ENCODE data around the gene CTF1. TPM values are rescaled to one million over a fixed set of nuclear protein-coding genes. Genes with fewer than 3 reads are reported as not detected.
A peak's percentile ranks its signal among the peaks of the same experiment; 100 is the strongest.
"Not testable (repeated sequence)": the region's sequence is repeated elsewhere in the genome, so short reads cannot be mapped to it uniquely, and the experiment has no call there.

Gene CTF1
- total RNA-seq, 1 donor from 2014 or later = 1.7 TPM

DNA sequence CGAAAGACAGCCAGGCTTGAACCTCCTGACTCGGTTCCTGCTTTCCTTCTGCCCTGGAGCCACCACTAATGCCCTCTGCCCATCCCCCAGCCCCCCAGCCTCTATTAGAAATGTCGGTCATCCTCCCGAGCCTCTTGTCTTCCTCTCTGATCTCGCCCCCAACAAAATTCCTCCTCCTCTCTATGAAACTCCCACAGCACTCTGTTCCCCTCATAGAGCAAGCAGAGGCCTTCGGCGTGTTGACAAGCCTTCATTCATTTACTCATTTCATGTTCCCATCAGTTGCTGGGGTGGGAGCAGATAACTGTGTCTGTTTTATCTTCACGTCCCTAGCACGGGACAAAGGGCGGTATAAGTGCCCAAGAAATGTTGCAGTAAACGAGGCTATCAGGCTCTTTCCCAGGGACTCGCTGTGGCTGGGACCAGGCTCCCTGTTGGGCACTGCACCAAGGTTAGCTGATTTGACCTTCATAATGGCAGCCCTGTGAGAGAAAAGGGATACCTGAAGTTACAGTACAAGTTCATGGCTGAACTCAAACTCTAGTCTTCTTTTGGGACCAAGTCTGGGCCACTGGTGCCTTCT is 34.7 kb downstream of the CTF1 start:
- no peak overlapping the region for H3K4me3 Mint-ChIP-seq (ENCODE audit: unreplicated experiment)

DNA sequence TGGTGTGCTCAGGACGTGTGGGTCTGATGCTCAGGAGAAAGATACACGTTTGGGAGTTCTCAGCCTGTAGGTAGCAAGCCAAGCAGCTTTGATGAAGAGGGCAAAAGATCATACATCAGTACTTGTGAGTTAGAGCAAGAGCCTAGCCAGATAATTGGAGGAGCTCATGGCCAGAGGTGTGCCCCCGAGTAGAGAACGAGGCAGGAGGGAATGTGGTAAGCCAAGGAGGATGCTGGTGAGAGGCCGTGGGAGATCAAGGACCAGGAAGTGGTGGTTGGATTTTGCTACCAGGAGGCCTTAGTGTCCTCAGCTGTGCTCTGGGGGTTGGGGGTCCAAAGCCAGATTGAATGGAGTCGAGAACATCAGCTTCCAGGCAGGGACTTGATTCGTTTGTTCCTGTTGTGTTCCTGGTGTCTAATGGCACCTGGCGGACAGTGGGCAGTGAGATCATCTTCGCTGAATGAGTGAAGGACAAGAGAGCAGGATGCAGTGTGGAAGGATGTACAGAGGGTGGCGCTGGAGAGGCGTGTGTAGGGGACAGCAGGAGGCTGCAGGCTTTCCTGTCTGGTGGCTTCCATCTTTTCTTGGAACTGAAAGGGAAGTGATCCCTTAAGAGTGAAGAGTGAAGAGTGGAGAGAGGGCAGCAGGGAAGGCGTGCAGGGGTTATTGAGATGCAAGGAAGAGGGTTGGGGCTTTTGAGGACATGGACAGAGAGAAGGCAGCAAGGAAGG is 38.6 kb downstream of the CTF1 start:
- peak; percentile 76 for DNase-seq
- H3K27me3 Mint-ChIP-seq (ENCODE audit: unreplicated experiment) = peaks cover 8% of the 10 kb centered on the region

More for the DNA sequence above, 34.7 kb downstream of the CTF1 start:
- TF ChIP-seq, protein P1, sequence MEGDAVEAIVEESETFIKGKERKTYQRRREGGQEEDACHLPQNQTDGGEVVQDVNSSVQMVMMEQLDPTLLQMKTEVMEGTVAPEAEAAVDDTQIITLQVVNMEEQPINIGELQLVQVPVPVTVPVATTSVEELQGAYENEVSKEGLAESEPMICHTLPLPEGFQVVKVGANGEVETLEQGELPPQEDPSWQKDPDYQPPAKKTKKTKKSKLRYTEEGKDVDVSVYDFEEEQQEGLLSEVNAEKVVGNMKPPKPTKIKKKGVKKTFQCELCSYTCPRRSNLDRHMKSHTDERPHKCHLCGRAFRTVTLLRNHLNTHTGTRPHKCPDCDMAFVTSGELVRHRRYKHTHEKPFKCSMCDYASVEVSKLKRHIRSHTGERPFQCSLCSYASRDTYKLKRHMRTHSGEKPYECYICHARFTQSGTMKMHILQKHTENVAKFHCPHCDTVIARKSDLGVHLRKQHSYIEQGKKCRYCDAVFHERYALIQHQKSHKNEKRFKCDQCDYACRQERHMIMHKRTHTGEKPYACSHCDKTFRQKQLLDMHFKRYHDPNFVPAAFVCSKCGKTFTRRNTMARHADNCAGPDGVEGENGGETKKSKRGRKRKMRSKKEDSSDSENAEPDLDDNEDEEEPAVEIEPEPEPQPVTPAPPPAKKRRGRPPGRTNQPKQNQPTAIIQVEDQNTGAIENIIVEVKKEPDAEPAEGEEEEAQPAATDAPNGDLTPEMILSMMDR (IDR thresholded peaks at IDR 0.05; ENCODE audit: partially characterized antibody, unreplicated experiment) = no peak
- peaks cover 7% of the 10 kb centered on the region for H3K9me3 Mint-ChIP-seq (ENCODE audit: unreplicated experiment)
- peaks cover 10% of the 10 kb centered on the region for H3K27me3 Mint-ChIP-seq (ENCODE audit: unreplicated experiment)
- no peak for DNase-seq
- peaks cover 6% of the 10 kb centered on the region for H3K36me3 Mint-ChIP-seq (ENCODE audit: unreplicated experiment)
- H3K27ac Mint-ChIP-seq (ENCODE audit: unreplicated experiment) = no peak overlapping the region
- H3K4me1 Mint-ChIP-seq (ENCODE audit: low read depth, unreplicated experiment) = peaks cover 7% of the 10 kb centered on the region

DNA sequence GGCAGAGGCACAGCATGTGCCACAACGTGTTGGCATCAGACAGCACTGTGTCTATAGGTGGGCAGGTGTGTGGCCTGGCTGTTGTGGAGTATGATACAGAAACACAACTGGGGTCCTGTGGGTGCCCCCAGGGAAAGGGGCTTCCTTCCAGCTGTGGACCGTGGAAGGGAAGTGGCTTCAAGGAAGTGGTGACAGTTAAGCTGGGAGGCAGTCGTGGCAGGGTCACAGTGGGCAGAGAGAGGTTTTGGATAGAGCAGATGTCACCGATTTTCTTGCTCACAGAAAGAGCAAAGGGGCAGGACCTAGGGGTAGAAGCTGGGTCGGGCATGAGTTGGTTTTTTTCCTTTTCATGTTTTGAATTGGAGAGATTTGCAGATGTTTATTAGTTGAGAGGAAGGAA is 41.3 kb downstream of the CTF1 start:
- TF ChIP-seq, protein P1 (IDR thresholded peaks at IDR 0.05; ENCODE audit: partially characterized antibody, unreplicated experiment) = no peak
- peaks cover 11% of the 10 kb centered on the region for H3K36me3 Mint-ChIP-seq (ENCODE audit: unreplicated experiment)
- H3K9me3 Mint-ChIP-seq (ENCODE audit: unreplicated experiment) = peaks cover 14% of the 10 kb centered on the region
- DNase-seq = no peak
- H3K27ac Mint-ChIP-seq (ENCODE audit: unreplicated experiment) = no peak overlapping the region
- no peak overlapping the region for H3K4me3 Mint-ChIP-seq (ENCODE audit: unreplicated experiment)
- peaks cover 8% of the 10 kb centered on the region for H3K27me3 Mint-ChIP-seq (ENCODE audit: unreplicated experiment)
- H3K4me1 Mint-ChIP-seq (ENCODE audit: low read depth, unreplicated experiment) = no peaks in the 10 kb centered on the region

More for the DNA sequence above, 38.6 kb downstream of the CTF1 start:
- Mint-ChIP-seq H3K36me3 (ENCODE audit: unreplicated experiment) (peaks cover 11% of the 10 kb centered on the region), H3K4me1 (ENCODE audit: low read depth, unreplicated experiment) (no peaks in the 10 kb centered on the region), H3K9me3 (ENCODE audit: unreplicated experiment) (peaks cover 11% of the 10 kb centered on the region), H3K27ac (ENCODE audit: unreplicated experiment) (peak overlapping the region; percentile 36), H3K4me3 (ENCODE audit: unreplicated experiment) (peak overlapping the region; percentile 22)
- TF ChIP-seq, protein P1 (IDR thresholded peaks at IDR 0.05; ENCODE audit: partially characterized antibody, unreplicated experiment) = peak; percentile 49

DNA sequence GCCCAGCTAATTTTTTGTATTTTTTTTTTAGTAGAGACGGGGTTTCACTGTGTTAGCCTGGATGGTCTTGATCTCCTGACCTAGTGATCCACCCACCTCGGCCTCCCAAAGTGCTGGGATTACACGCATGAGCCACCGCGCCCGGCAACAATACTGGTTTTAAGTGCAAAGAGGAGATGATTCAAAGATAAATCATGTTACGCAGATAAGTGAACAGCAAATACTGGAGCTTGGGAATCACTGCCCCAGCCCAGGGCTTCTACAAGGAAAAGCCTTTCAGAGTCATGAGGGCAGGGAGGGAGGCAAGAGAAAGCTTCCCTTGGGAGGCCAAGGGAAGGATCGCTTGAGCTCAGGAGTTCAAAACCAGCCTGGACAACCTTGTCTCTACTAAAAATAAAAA is 43.2 kb downstream of the CTF1 start:
- not testable (repeated sequence) for H3K4me3 Mint-ChIP-seq (ENCODE audit: unreplicated experiment); H3K27ac Mint-ChIP-seq (ENCODE audit: unreplicated experiment); H3K27me3 Mint-ChIP-seq (ENCODE audit: unreplicated experiment); DNase-seq; H3K4me1 Mint-ChIP-seq (ENCODE audit: low read depth, unreplicated experiment)
- Mint-ChIP-seq H3K36me3 (ENCODE audit: unreplicated experiment) (peaks cover 15% of the 10 kb centered on the region), H3K9me3 (ENCODE audit: unreplicated experiment) (peaks cover 14% of the 10 kb centered on the region)

DNA sequence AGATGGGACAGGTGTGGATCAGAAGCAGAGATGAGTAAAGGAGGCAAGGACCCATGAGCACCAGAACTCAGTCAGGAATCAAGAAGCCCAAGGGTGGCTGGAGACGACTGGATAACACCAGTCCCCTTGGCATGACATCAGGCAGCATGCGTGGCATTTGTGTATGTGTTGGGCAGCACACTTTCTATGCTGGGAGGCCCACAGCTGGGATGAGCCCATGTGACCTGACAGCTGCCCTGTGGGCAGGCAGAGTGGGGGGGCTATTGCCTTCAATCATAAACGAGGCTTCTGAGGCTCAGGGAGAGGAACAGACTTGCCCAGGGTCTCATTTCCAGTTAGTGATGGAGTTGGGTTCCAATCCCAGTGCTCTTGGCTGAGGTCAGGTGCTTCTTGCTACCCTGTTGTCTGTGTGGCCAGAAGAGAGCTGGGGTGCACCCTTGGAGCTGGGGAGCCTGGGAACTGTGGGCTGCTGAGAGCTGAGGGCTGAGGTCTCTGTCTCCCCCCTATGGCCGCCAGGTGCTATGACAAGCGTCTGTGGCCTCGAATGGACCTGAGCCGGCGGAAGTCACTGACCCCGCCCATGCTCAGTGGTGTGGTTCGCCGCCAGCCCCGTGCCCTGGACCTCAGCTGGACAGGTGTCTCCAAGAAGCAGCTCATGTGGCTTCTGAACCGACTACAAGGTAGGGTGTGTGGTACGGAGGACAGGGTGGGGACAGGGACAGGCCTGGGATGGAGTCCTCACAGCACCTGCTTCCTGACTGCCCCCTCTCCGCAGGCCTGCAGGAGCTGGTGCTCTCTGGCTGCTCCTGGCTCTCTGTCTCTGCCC is 45.4 kb downstream of the CTF1 start:
- H3K4me3 Mint-ChIP-seq (ENCODE audit: unreplicated experiment) = no peak overlapping the region
- peaks cover 10% of the 10 kb centered on the region for H3K36me3 Mint-ChIP-seq (ENCODE audit: unreplicated experiment)
- H3K27ac Mint-ChIP-seq (ENCODE audit: unreplicated experiment) = peak overlapping the region; percentile 62

More for the DNA sequence above, 45.4 kb downstream of the CTF1 start:
- Mint-ChIP-seq H3K27me3 (ENCODE audit: unreplicated experiment) (peaks cover 4% of the 10 kb centered on the region), H3K4me1 (ENCODE audit: low read depth, unreplicated experiment) (no peaks in the 10 kb centered on the region), H3K9me3 (ENCODE audit: unreplicated experiment) (peaks cover 16% of the 10 kb centered on the region)
- TF ChIP-seq, protein P1 (IDR thresholded peaks at IDR 0.05; ENCODE audit: partially characterized antibody, unreplicated experiment) = peak; percentile 81
- peak; percentile 82 for DNase-seq
